NCI-H2196 (cell line): ENCODE data around the gene DDX19B.
"Not testable (repeated sequence)": the region's sequence is repeated elsewhere in the genome, so short reads cannot be mapped to it uniquely, and the experiment has no call there.

Source experiments
- DNase-seq: peaks from one replicate; lab custom pipeline; 2025; ENCODE audit not compliant: unreplicated experiment; lab: John Stamatoyannopoulos, UW

The DDX19B gene

GRCh38 chr16:70348991-70349390, 50.0 kb downstream of the DDX19B start:
- no peak for DNase-seq

DNA sequence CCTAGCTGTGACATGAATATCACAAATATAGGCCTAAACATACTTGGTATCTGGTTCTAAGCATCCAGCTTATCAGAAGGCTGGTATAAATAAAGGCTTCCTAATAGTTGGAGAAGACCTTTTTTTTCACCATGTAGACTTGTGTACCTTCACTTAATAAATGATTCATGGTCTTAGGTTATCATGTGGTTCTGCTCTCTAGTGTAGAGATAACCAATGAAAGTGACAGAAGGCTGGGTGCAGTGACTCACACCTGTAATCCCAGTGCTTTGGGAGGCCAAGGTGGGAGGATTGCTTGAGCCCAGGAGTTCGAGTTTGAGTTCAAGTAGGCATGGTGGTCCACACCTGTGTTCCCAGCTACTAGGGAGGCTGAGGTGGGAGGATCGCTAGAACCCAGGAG, 50.8 kb downstream of the DDX19B start:
- DNase-seq: no peak

GRCh38 chr16:70359552-70359951, 60.6 kb downstream of the DDX19B start:
- no peak for DNase-seq

GRCh38 chr16:70364399-70364798, 65.4 kb downstream of the DDX19B start:
- no peak for DNase-seq

DNA sequence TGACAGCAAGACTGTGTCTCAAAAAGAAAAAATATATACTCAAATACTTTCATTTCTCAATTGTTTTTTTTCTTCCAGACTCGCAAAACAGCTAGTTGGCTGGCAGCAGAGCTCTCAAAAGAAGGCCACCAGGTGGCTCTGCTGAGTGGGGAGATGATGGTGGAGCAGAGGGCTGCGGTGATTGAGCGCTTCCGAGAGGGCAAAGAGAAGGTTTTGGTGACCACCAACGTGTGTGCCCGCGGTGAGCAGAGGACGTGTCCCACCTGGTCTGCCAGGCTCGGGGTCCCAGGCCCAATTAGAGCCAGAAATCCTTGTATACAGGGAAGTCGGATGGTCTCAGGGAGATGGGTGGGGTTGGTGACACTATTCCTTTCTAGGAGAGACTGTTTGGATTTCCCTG, 71.2 kb downstream of the DDX19B start:
- not testable (repeated sequence) for DNase-seq

DNA sequence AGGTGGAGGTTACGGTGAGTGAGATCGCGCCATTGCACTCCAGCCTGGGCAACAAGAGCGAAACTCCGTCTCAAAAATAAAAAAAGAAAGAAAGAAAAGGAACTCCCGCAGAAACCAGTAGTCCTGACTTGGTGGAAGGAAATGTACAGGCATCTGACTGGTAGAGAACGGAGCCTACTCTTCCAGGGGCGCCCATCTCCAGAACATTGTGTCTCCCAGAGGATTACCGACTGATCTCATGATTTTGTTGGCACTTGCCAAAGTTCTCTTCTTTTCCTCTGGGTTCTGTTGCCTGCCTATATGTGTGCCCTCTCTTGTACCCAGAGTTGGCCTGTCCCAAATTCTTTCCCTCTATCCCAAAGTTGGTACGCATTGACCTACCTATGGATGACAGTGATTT, 71.9 kb downstream of the DDX19B start:
- no peak for DNase-seq

- DNase-seq: no peak
Measured at GRCh38 chr16:70372921-70373728, 74.1 kb downstream of the DDX19B start.

GRCh38 chr16:70374213-70374612, 75.2 kb downstream of the DDX19B start:
- no peak for DNase-seq

- DNase-seq: no peak
Measured at GRCh38 chr16:70375636-70376611, 76.9 kb downstream of the DDX19B start.

DNA sequence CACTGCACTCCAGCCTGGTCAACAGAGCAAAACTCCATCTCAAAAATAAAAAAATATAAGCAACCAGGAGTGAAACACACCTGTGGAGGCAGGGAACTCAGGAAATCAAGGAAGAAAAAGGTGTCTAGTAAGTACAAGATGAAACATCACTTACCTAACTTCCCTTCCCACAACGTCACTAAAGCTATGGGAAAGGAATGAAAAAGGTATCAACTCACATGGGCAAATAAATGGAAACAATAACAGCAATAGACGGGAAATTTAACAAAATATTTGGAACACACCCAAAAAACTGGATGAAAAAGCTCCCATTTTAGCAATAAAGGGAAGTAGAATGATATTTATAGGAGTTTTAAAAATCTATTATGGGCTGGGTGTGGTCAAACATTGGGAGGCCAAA, 78.8 kb downstream of the DDX19B start:
- DNase-seq: no peak

DNA sequence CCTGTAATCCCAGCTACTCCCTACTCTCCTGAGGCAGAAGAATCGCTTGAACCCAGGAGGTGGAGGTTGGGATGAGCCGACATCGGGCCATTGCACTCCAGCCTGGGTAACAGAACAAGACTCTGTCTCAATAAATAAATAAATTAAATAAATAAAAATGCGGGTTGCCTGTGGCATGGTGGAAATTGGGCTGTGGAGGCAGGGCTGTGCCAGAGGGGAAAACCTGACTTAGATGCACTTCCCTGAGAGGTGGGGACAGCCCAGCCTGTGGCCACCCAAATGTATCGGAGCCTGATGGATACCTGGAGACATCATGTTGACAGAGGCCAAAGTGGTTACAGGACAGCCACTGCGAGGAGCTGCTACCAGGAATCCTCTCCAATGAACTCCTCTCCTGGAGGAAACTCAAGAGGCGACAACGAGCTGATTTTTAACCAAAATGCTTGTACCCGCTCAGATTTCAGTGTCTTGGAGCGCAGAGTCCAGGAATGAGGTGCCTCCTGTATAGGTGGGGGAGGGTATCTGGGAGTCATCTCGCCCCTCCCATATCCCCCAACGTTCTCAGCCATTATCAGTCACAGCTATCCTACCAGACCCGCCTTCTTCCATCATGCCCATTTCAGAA, 80.0 kb downstream of the DDX19B start:
- DNase-seq: no peak

DNA sequence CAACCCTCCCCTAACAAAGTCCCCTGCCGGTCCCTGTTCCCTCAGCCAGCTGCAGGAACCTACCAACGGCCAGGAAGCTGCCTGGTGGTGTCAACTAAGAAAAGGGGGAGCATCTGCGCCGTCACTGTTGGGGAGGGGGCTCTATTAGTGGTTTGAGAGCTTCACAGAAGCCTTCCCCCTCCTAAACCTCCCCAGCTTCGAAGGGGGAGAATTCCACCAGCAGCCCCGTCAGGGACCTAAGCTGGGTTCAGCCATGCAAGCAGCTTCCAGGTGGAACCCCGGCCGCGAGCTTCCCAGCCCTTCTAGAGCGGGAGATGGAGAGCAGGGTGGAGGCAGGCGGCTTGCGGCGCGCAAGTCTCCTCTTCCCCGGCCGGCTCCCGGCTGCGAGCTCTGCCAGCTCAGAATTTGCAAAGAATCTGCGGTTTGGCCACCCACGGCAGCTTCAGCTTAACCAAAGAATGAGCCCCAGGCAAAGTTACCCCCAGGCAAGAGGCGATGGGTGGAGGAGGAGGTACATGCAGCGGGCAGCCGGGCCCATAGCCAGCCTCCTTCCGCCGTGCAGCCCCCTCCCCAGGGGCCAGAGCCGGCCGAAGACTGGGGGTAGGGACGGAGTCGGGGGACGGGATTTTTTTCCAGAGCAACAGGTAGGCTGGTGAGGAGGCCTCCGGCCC, 81.4 kb downstream of the DDX19B start:
- DNase-seq: no peak

DNA sequence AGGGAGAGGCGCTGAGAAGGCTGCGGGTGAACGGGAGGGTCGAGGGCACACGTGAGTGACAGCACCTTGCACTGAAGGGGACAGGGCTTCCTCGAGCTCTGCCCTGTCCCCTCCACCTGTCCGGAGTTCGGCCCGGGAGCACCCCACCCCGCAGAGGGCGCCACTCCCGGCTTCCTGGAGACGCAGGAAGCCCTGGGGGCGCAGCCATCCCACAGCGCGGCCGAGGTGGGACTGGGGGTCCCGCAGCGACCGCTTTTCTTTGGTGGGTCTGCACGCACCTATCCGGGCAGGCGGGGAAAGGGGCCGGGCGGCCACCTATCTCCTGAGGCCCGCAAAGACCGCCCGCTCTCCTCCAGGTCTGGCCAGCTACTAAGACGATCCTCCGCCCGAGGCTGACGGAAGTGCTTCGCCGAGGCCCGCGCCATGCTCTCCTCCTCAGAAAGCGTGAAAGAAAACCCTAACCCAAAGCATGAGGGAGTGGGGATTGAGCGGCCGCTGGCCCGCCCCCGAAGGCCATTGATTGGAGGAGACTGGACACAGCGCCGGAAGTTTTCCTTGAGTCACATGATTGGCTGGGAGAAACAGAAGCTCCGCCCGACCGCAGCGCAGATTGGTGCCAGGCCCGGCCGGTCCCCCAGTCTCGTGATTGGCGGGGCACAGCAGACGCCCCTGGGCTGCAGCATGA, 82.1 kb downstream of the DDX19B start:
- peak; percentile 89 for DNase-seq

DNA sequence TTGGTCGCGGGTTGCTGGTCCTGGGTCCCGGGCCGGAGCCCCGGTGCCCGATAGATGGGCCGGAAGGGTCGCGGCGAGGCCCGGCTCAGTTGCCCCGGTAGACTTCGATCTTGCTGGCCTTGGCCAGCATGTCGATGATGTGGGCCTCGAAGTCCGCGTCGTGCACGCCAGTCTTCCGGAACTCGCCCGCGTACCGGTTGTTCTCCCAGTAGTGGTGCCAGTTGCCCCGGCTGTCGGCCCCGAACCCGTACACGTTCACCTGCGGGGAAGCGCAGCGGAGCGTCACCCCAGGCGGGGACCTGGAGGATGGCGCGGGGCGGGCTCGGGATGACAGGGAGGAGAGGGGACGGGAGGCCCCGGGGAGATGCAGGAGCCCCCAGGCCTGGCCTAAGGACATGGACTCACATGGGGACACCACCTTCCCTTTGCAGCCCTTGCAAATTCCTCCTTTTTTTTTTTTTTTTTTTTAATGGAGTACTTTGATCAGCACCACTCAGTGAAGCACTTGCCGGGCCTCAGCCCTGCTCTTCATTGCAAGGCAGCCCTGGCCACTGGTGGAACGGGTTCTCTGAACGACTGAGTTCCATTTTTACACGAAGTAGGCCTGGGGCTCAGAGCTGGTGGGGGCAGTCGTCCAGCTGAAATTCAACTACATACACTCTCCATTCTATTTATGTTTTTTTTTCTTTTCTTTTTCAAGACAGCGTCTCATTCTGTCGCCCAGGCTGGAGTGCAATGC, 82.8 kb downstream of the DDX19B start:
- DNase-seq: peak; percentile 30

GRCh38 chr16:70383421-70383960, 84.5 kb downstream of the DDX19B start:
- no peak for DNase-seq
